H1 (cell line): ENCODE measurements around the gene SLC17A6. TPM values are rescaled to one million over a fixed set of nuclear protein-coding genes. Genes with fewer than 3 reads are reported as not detected.

Experiments used
- CTCF ChIA-PET: fragments of 300-600 bp; sonication (Branson Sonifier 250); formaldehyde crosslinking; loops from one replicate; lab custom pipeline; 2021; ENCODE audit not compliant: partially characterized antibody; lab: Charles Lee
- POLR2A ChIA-PET: fragments of 300-600 bp; sonication (Branson Sonifier 250); formaldehyde crosslinking; loops from one replicate; lab custom pipeline; 2021; ENCODE audit warnings: inconsistent platforms; ENCODE audit not compliant: partially characterized antibody; lab: Charles Lee
- DNase-seq, 2 experiments: peaks; one replicate each; pipeline versions ENCODE4 v3.0.0 to v3.0.0-alpha.2; 2010 to 2022; ENCODE audit warnings: low spot score in 2 of 2, low read depth in 1 of 2, mixed read lengths in 1 of 2
- FAIRE-seq: peaks from 2 replicates; lab custom pipeline; 2011; peaks lifted over from hg19 to GRCh38; lab: Jason Lieb, UNC
- H2AFZ ChIP-seq: 2 replicates; pipeline ENCODE4 v1.8.1; 2012; ENCODE audit warnings: low read length, inconsistent platforms
- H2AK5ac ChIP-seq: 2 replicates; pipeline ENCODE4 v1.6.1; 2013; ENCODE audit warnings: low read depth, low read length
- H2BK120ac ChIP-seq: replicated peaks from 2 replicates; pipeline ENCODE3; 2013; ENCODE audit warnings: low read depth, low read length, inconsistent platforms
- H2BK12ac ChIP-seq: 2 replicates; pipeline ENCODE4 v1.6.1; 2013; ENCODE audit warnings: low read depth, low read length
- H2BK15ac ChIP-seq: 2 replicates; pipeline ENCODE4 v1.6.1; 2013; ENCODE audit warnings: low read length
- H2BK20ac ChIP-seq: 2 replicates; pipeline ENCODE4 v1.6.1; 2013; ENCODE audit warnings: low read length
- H2BK5ac ChIP-seq: 2 replicates; pipeline ENCODE4 v1.6.1; 2013; ENCODE audit warnings: low read depth, low read length
- H3K14ac ChIP-seq: 2 replicates; pipeline ENCODE4 v1.6.1; 2013; ENCODE audit warnings: inconsistent platforms; ENCODE audit not compliant: insufficient read length
- H3K18ac ChIP-seq: 2 replicates; pipeline ENCODE4 v1.6.1; 2013; ENCODE audit warnings: low read length; ENCODE audit errors: extremely low read depth
- H3K23ac ChIP-seq: 2 replicates; pipeline ENCODE4 v1.6.1; 2013; ENCODE audit warnings: inconsistent platforms; ENCODE audit not compliant: insufficient read length
- H3K23me2 ChIP-seq: 2 replicates; pipeline ENCODE4 v1.6.1; 2013; ENCODE audit warnings: low read depth, low read length
- H3K27ac ChIP-seq: 2 replicates; pipeline ENCODE4 v1.6.1; 2011; ENCODE audit warnings: low read depth, low read length, inconsistent platforms
- H3K27me3 ChIP-seq, 4 experiments: replicated peaks in 1 of 4; 1 replicate in 1 of 4; 2 replicates in 3 of 4; pipeline versions ENCODE4 v1.6.1 to v1.8.1; 2011 to 2013; ENCODE audit warnings: low read length in 3 of 4, mild to moderate bottlenecking in 3 of 4, inconsistent platforms in 2 of 4, mixed read lengths in 2 of 4, moderate library complexity in 1 of 4; ENCODE audit not compliant: control insufficient read depth in 3 of 4, insufficient read depth in 3 of 4; ENCODE audit errors: extremely low read depth in 1 of 4
- H3K36me3 ChIP-seq, 4 experiments: 2 replicates each; pipeline versions ENCODE4 v1.6.1 to v1.8.1; 2011 to 2013; ENCODE audit warnings: mild to moderate bottlenecking in 4 of 4, low read length in 3 of 4, moderate library complexity in 2 of 4, control low read depth in 1 of 4, inconsistent platforms in 1 of 4; ENCODE audit not compliant: insufficient read depth in 4 of 4, control insufficient read depth in 2 of 4
- H3K4ac ChIP-seq: replicated peaks from 2 replicates; pipeline ENCODE3; 2013; ENCODE audit warnings: low read length, low read depth, mixed read lengths, inconsistent platforms; ENCODE audit not compliant: insufficient read length
- H3K4me1 ChIP-seq, 4 experiments: replicated peaks in 1 of 4; 1 replicate in 1 of 4; 2 replicates in 3 of 4; pipeline versions ENCODE4 v1.6.1 to v1.8.1; 2011 to 2013; ENCODE audit warnings: low read length in 3 of 4, inconsistent platforms in 2 of 4, mixed read lengths in 1 of 4; ENCODE audit not compliant: insufficient read depth in 4 of 4, control insufficient read depth in 3 of 4
- H3K4me2 ChIP-seq, 2 experiments: 2 replicates each; pipeline versions ENCODE4 v1.6.1 to v1.8.1; 2011 to 2013; ENCODE audit warnings: low read depth in 2 of 2, low read length in 2 of 2, control low read depth in 1 of 2, inconsistent platforms in 1 of 2, mild to moderate bottlenecking in 1 of 2; ENCODE audit not compliant: insufficient read depth in 1 of 2
- H3K4me3 ChIP-seq, 4 experiments: fragments of 200-600, 300-600 bp in 1 of 4; sonication (generic), shearing (Covaris generic), sonication (Bioruptor Twin) in 1 of 4; 2 replicates each; pipeline versions ENCODE4 v1.5.1 to v1.8.1; 2011 to 2016; ENCODE audit warnings: low read length in 4 of 4, low read depth in 3 of 4, control low read depth in 2 of 4, inconsistent platforms in 2 of 4, mild to moderate bottlenecking in 2 of 4, mixed read lengths in 1 of 4, moderate library complexity in 1 of 4; ENCODE audit not compliant: insufficient read depth in 2 of 4; ENCODE audit errors: extremely low read depth in 1 of 4
- H3K56ac ChIP-seq: replicated peaks from 2 replicates; pipeline ENCODE3; 2013; ENCODE audit warnings: low read depth, mild to moderate bottlenecking, mixed read lengths, low read length, inconsistent platforms; ENCODE audit not compliant: insufficient read length
- H3K79me1 ChIP-seq: 2 replicates; pipeline ENCODE4 v1.6.1; 2013; ENCODE audit warnings: low read depth, low read length, control low read depth
- H3K79me2 ChIP-seq, 2 experiments: 2 replicates each; pipeline versions ENCODE4 v1.6.1 to v1.8.1; 2012 to 2013; ENCODE audit warnings: low read length in 2 of 2, mild to moderate bottlenecking in 2 of 2, inconsistent platforms in 1 of 2; ENCODE audit not compliant: insufficient read depth in 2 of 2, control insufficient read depth in 1 of 2
- H3K9ac ChIP-seq, 4 experiments: replicated peaks in 1 of 4; 1 replicate in 1 of 4; 2 replicates in 3 of 4; pipeline versions ENCODE4 v1.6.1 to v1.8.1; 2011 to 2013; ENCODE audit warnings: low read depth in 3 of 4, low read length in 3 of 4, control low read depth in 2 of 4, mild to moderate bottlenecking in 2 of 4, moderate library complexity in 2 of 4, inconsistent platforms in 1 of 4; ENCODE audit errors: extremely low read depth in 1 of 4
- H3K9me3 ChIP-seq, 2 experiments: 2 replicates each; pipeline versions ENCODE4 v1.6.1 to v1.8.1; 2012 to 2013; ENCODE audit warnings: mild to moderate bottlenecking in 2 of 2, moderate library complexity in 2 of 2, control low read depth in 1 of 2, inconsistent platforms in 1 of 2, low read depth in 1 of 2, low read length in 1 of 2, mixed read lengths in 1 of 2; ENCODE audit not compliant: insufficient read depth in 2 of 2
- H4K20me1 ChIP-seq, 2 experiments: replicated peaks in 1 of 2; 2 replicates each; pipeline versions ENCODE3 to v1.8.1; 2011 to 2013; ENCODE audit warnings: inconsistent platforms in 2 of 2, low read length in 2 of 2, mild to moderate bottlenecking in 1 of 2; ENCODE audit not compliant: insufficient read depth in 2 of 2, control insufficient read depth in 1 of 2
- H4K5ac ChIP-seq: 2 replicates; pipeline ENCODE4 v1.6.1; 2013; ENCODE audit warnings: low read length, low read depth, mixed read lengths, inconsistent platforms; ENCODE audit not compliant: insufficient read length
- H4K8ac ChIP-seq: 2 replicates; pipeline ENCODE4 v1.8.0; 2013; ENCODE audit warnings: mild to moderate bottlenecking, moderate library complexity, low read length, inconsistent platforms; ENCODE audit not compliant: insufficient read depth; ENCODE audit errors: extremely low read depth
- H4K91ac ChIP-seq: replicated peaks from 2 replicates; pipeline ENCODE3; 2013; ENCODE audit warnings: low read length, mixed read lengths, inconsistent platforms; ENCODE audit not compliant: insufficient read length
- BCL11A ChIP-seq, 2 experiments: IDR thresholded peaks; one replicate each; pipeline ENCODE4 v1.6.1; 2011; ENCODE audit warnings: low read depth in 2 of 2, low read length in 2 of 2, mild to moderate bottlenecking in 2 of 2
- BRCA1 ChIP-seq: IDR thresholded peaks from 2 replicates; pipeline ENCODE4 v1.6.1; 2012; ENCODE audit warnings: low read depth, low read length, improper control_type of control experiment
- CEBPB ChIP-seq: IDR thresholded peaks from 2 replicates; pipeline ENCODE4 v1.6.1; 2012; ENCODE audit warnings: low read depth, low read length
- CTCF ChIP-seq, 3 experiments: IDR thresholded peaks; 1 replicate in 2 of 3; 2 replicates in 1 of 3; pipeline versions ENCODE4 v1.5.1 to v1.6.1; 2011; ENCODE audit warnings: low read length in 3 of 3, mild to moderate bottlenecking in 3 of 3, inconsistent platforms in 2 of 3, low read depth in 1 of 3, moderate library complexity in 1 of 3; ENCODE audit not compliant: insufficient read depth in 1 of 3; ENCODE audit errors: control extremely low read depth in 1 of 3
- PHF8 ChIP-seq: fragments of 200-600 bp; sonication (generic); conservative IDR thresholded peaks from 2 replicates; pipeline ENCODE4 v1.7.1; 2012; ENCODE audit warnings: low read depth, mild to moderate bottlenecking, inconsistent platforms, low read length, moderate library complexity
- SIN3A ChIP-seq, 2 experiments: IDR thresholded peaks in 1 of 2; conservative IDR thresholded peaks in 1 of 2; 2 replicates each; pipeline ENCODE4 v1.6.1; 2011 to 2012; ENCODE audit warnings: low read length in 2 of 2, improper control_type of control experiment in 1 of 2, low read depth in 1 of 2, mild to moderate bottlenecking in 1 of 2
- TAF7 ChIP-seq: optimal IDR thresholded peaks from 2 replicates; pipeline ENCODE3; 2011; ENCODE audit warnings: low read depth, mild to moderate bottlenecking, inconsistent platforms, low read length, moderate library complexity, borderline replicate concordance
- TBP ChIP-seq: IDR thresholded peaks from 2 replicates; pipeline ENCODE4 v1.6.1; 2011; ENCODE audit warnings: low read depth, low read length, improper control_type of control experiment
- TEAD4 ChIP-seq: IDR thresholded peaks from 2 replicates; pipeline ENCODE4 v1.6.1; 2012; ENCODE audit warnings: low read depth, low read length, inconsistent platforms, mixed read lengths
- USF2 ChIP-seq: IDR thresholded peaks from 2 replicates; pipeline ENCODE4 v1.6.1; 2011; ENCODE audit warnings: low read length, improper control_type of control experiment
- WGBS, 2 experiments: shearing (Covaris generic) in 1 of 2; methylation state at CpG; one replicate each; pipeline versions ENCODE4 v1.1.6 to v1.1.7; 2013 to 2015; ENCODE audit warnings: low lambda C conversion rate in 2 of 2, mixed read lengths in 2 of 2, inconsistent platforms in 1 of 2, low coverage in 1 of 2, missing lambda C conversion rate in 1 of 2; ENCODE audit not compliant: insufficient replicate concordance in 2 of 2, insufficient coverage in 1 of 2, insufficient read length in 1 of 2; ENCODE audit errors: extremely low coverage in 1 of 2, missing lambda C conversion rate in 1 of 2; 5-methylcytosine and 5-hydroxymethylcytosine counted together
- polyA plus RNA-seq, 7 experiments: library from polyadenylated mRNA; depleted of rRNA in 3 of 7; stranded (reverse) in 5 of 7; unstranded in 2 of 7; fragments of >200 nt in 5 of 7; fragments of 200-250 nt in 2 of 7; gene quantifications; 1 replicate in 5 of 7; 2 replicates in 1 of 7; 4 replicates in 1 of 7; pipeline versions ENCODE4 v1.2.1 to v1.2.3, GENCODE V29; 2011 to 2013; ENCODE audit warnings: missing spikeins in 2 of 7, mixed read lengths in 2 of 7
- total RNA-seq: library from RNA; stranded (reverse); fragmentation: NEBNext Ultra II Directional; extraction: Animal tissue kit (Norgen Biotek cat#: 25700); gene quantifications from 2 replicates; pipeline ENCODE4 v1.2.1, GENCODE V29; 2021

Gene SLC17A6
- total and polyA plus RNA-seq, 2 of the 8 experiments (the other 6 are each of a cell fraction or from before 2014, with no cell fraction given) = 0.24 to 1.6 TPM

- Histone ChIP-seq H3K4me1 (peaks cover 0 to 9% (median 2%) of the 10 kb centered on the region in 4 experiments; a peak in 1 of 7 replicates), H2AK5ac (no peak overlapping the region), H3K23me2 (no peaks in the 10 kb centered on the region), H2BK15ac (no peak overlapping the region), H3K79me1 (no peaks in the 10 kb centered on the region), H3K4me2 (peak overlapping the region; percentile 7 to 55; a peak in 1 of 4 replicates), H3K27ac (no peak overlapping the region), H3K36me3 (no peaks in the 10 kb centered on the region), H3K4ac (no peak overlapping the region), H4K91ac (no peak overlapping the region), H4K5ac (no peak overlapping the region), H2BK5ac (no peak overlapping the region), H3K27me3 (no peaks in the 10 kb centered on the region), H4K20me1 (no peaks in the 10 kb centered on the region), H3K9ac (no peak overlapping the region), H3K9me3 (no peaks in the 10 kb centered on the region), H2BK12ac (no peak overlapping the region; the same call in 1 of the 2 replicates), H4K8ac (no peak overlapping the region), H2BK120ac (no peak overlapping the region), H3K23ac (no peak overlapping the region), H2AFZ (no peak overlapping the region), H3K14ac (no peak overlapping the region), H3K18ac (no peak overlapping the region), H3K56ac (no peak overlapping the region), H3K79me2 (no peaks in the 10 kb centered on the region), H3K4me3 (peak overlapping the region in 1 of 4 experiments; percentile 36; a peak in 1 of 8 replicates), H2BK20ac (no peak overlapping the region)
- WGBS, 2 experiments = 13% methylated on average over 3 of the region's 3 CpGs; no CpG with 5 or more reads in 1 of the 2 experiments
- FAIRE-seq (peak; percentile 83), DNase-seq (no peak)
- ChIA-PET POLR2A (interaction anchor here (1.2 kb wide), 2 partner anchors 9 to 31 kb away, joined by 3 read pairs; no protein-coding TSS in a partner anchor), CTCF (no interaction called here)
- TF ChIP-seq TBP = no peak
- no peak for TF ChIP-seq TAF7
- peak; percentile 4; the same call in 1 of the 2 replicates for TF ChIP-seq CEBPB
- TF ChIP-seq SIN3A (conservative IDR thresholded peaks at IDR 0.05 in 1 of 2, IDR thresholded peaks at IDR 0.05 in 1 of 2; ENCODE audit: low read depth in 1 of 2, low read length in 2 of 2) = 0 out of 4 replicates have a peak, but pooled peaks of 1 of the 2 experiments have one; percentile 50
- no peak for TF ChIP-seq BRCA1
- TF ChIP-seq PHF8 = no peak
- TF ChIP-seq BCL11A (IDR thresholded peaks at IDR 0.05; ENCODE audit: low read depth in 2 of 2, low read length in 2 of 2) = no peak
- no peak for TF ChIP-seq CTCF (IDR thresholded peaks at IDR 0.05; ENCODE audit: control extremely low read depth in 1 of 3, insufficient read depth in 1 of 3, low read depth in 1 of 3, low read length in 3 of 3)
- TF ChIP-seq TEAD4 = peak; percentile 64; the same call in 1 of the 2 replicates
- no peak for TF ChIP-seq USF2
Measured at GRCh38 chr11:22371160-22371559, 33.0 kb downstream of the SLC17A6 start.
